Peyer's patch (tissue), 4 donors: ENCODE results near the gene ESF1.

Experiments used
- POLR2A ChIP-seq, 2 donors: fragments of 450-650 bp; IDR thresholded peaks; one replicate each; pipeline ENCODE4 v1.5.1; 2017; ENCODE audit warnings: antibody characterized with exemption in 2 of 2, mild to moderate bottlenecking in 2 of 2, moderate library complexity in 2 of 2
- TF ChIP-seq, protein P1 (sequence below), 6 experiments: fragments of 450-650 bp in 4 of 6; fragments of 200-600 bp in 2 of 6; sonication (generic) in 1 of 6; IDR thresholded peaks; one replicate each; pipeline ENCODE4 v1.5.1; 2017 to 2019; ENCODE audit warnings: antibody characterized with exemption in 6 of 6, mild to moderate bottlenecking in 3 of 6, moderate library complexity in 1 of 6

DNA sequence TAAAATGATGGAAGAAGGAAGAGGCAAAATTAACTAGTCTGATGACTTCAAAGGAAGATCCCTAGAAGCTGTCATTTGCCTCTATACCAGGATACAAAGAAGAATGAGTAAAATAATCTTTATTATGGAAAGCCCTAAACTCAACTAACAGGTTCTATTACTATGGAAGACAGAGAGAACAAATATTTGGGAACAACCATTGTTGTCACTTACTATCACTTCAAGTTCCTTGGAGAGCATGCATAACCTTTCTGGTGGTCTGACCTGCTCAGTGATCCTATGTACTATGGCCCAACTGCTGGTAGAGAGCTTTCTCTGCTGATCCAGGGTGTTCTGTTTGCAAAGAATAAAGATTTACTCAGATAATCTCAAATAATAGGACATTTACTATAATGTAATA, 83.2 kb downstream of the ESF1 start:
- TF ChIP-seq POLR2A (IDR thresholded peaks at IDR 0.05): no peak
- TF ChIP-seq, protein P1, sequence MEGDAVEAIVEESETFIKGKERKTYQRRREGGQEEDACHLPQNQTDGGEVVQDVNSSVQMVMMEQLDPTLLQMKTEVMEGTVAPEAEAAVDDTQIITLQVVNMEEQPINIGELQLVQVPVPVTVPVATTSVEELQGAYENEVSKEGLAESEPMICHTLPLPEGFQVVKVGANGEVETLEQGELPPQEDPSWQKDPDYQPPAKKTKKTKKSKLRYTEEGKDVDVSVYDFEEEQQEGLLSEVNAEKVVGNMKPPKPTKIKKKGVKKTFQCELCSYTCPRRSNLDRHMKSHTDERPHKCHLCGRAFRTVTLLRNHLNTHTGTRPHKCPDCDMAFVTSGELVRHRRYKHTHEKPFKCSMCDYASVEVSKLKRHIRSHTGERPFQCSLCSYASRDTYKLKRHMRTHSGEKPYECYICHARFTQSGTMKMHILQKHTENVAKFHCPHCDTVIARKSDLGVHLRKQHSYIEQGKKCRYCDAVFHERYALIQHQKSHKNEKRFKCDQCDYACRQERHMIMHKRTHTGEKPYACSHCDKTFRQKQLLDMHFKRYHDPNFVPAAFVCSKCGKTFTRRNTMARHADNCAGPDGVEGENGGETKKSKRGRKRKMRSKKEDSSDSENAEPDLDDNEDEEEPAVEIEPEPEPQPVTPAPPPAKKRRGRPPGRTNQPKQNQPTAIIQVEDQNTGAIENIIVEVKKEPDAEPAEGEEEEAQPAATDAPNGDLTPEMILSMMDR (IDR thresholded peaks at IDR 0.05): no peak
